ENCODE measurements around the gene CRB1. TPM values are rescaled to one million over a fixed set of nuclear protein-coding genes. Genes with fewer than 3 reads are reported as not detected.
"Not testable (repeated sequence)": the region's sequence is repeated elsewhere in the genome, so short reads cannot be mapped to it uniquely, and the experiment has no call there.

CRB1 gene
- total and polyA plus RNA-seq, 3 experiments from 2014 or later = 0.05 to 0.26 TPM; not detected in 1

- Mint-ChIP-seq H3K4me3 (no peak overlapping the region), H3K4me1 (no peaks in the 10 kb centered on the region), H3K9me3 (no peaks in the 10 kb centered on the region), H3K27me3 (peaks cover 3 to 7% of the 10 kb centered on the region in 2 donors), H3K36me3 (no peaks in the 10 kb centered on the region), H3K27ac (no peak overlapping the region)
- Histone ChIP-seq H3K36me3 (ENCODE audit: insufficient read depth, low read length) (no peaks in the 10 kb centered on the region), H3K27me3 (ENCODE audit: insufficient read depth, low read length, poor library complexity, severe bottlenecking) (no peaks in the 10 kb centered on the region), H3K4me3 (ENCODE audit: low read length) (no peak overlapping the region), H3K4me1 (ENCODE audit: insufficient read depth, low read length) (no peaks in the 10 kb centered on the region), H3K27ac (ENCODE audit: low read depth, low read length) (no peak overlapping the region), H3K9me3 (ENCODE audit: low read length) (no peaks in the 10 kb centered on the region)
- no peak for DNase-seq
- POLR2A ChIA-PET = no interaction called here
- CTCF ChIA-PET = interaction anchor here (1.2 kb wide), 1 partner anchor 9 kb away, joined by 3 read pairs; no protein-coding TSS in a partner anchor
These were observed 203.4 kb downstream of the CRB1 start for GRCh38 chr1:197471248-197471985.

- Histone ChIP-seq H3K27ac (ENCODE audit: low read depth, low read length) (no peak overlapping the region), H3K27me3 (ENCODE audit: insufficient read depth, low read length, poor library complexity, severe bottlenecking) (no peaks in the 10 kb centered on the region), H3K4me1 (ENCODE audit: insufficient read depth, low read length) (no peaks in the 10 kb centered on the region), H3K9me3 (ENCODE audit: low read length) (no peaks in the 10 kb centered on the region), H3K4me3 (ENCODE audit: low read length) (no peak overlapping the region), H3K36me3 (ENCODE audit: insufficient read depth, low read length) (no peaks in the 10 kb centered on the region)
- Mint-ChIP-seq H3K4me3 (no peak overlapping the region), H3K27ac (no peak overlapping the region), H3K4me1 (no peaks in the 10 kb centered on the region), H3K9me3 (no peaks in the 10 kb centered on the region), H3K27me3 (peaks cover 3 to 8% of the 10 kb centered on the region in 2 donors), H3K36me3 (no peaks in the 10 kb centered on the region)
- ChIA-PET CTCF (no interaction called here), POLR2A (no interaction called here)
- DNase-seq = no peak
These were observed 204.1 kb downstream of the CRB1 start for GRCh38 chr1:197472141-197472540.

- POLR2A ChIA-PET = no interaction called here
- Mint-ChIP-seq H3K27me3 (peaks cover 0 to 29% of the 10 kb centered on the region in 2 donors), H3K27ac (no peak overlapping the region), H3K4me1 (peaks cover 9 to 13% (median 13%) of the 10 kb centered on the region in 3 donors), H3K9me3 (no peaks in the 10 kb centered on the region), H3K36me3 (no peaks in the 10 kb centered on the region), H3K4me3 (no peak overlapping the region)
- no peak overlapping the region for H3K27ac ChIP-seq (ENCODE audit: low read depth, low read length)
- CTCF ChIA-PET = no interaction called here
- no peaks in the 10 kb centered on the region for H3K9me3 ChIP-seq (ENCODE audit: low read length)
- H3K36me3 ChIP-seq (ENCODE audit: insufficient read depth, low read length) = no peaks in the 10 kb centered on the region
- peaks cover 6% of the 10 kb centered on the region for H3K4me1 ChIP-seq (ENCODE audit: insufficient read depth, low read length)
- DNase-seq = no peak
- no peaks in the 10 kb centered on the region for H3K27me3 ChIP-seq (ENCODE audit: insufficient read depth, low read length, poor library complexity, severe bottlenecking)
- no peak overlapping the region for H3K4me3 ChIP-seq (ENCODE audit: low read length)
These were observed 212.4 kb downstream of the CRB1 start for GRCh38 chr1:197480446-197480845.

DNA sequence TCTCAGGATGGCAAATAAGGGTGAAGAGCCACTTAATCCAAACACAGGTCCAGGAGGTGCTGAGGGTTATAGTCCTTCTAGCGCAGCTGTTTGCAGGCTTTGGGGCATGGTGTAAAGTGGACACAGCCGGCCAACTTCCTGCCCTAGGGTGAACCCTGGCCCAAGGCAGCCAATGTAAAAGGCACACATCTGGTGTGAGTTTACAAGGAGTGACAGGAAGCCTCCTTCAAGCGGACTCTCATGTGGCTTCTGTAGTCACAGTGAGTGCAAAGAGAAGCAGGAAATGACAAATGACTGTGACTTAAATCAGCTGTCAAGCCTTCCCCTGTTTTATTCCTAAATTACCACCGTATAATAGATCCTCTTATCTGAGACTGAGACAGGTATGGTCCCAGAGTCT is 213.0 kb downstream of the CRB1 start:
- Histone ChIP-seq H3K4me1 (ENCODE audit: insufficient read depth, low read length) (peaks cover 6% of the 10 kb centered on the region), H3K4me3 (ENCODE audit: low read length) (no peak overlapping the region), H3K27ac (ENCODE audit: low read depth, low read length) (no peak overlapping the region), H3K27me3 (ENCODE audit: insufficient read depth, low read length, poor library complexity, severe bottlenecking) (no peaks in the 10 kb centered on the region), H3K9me3 (ENCODE audit: low read length) (no peaks in the 10 kb centered on the region), H3K36me3 (ENCODE audit: insufficient read depth, low read length) (no peaks in the 10 kb centered on the region)
- peak in 1 of 5 donors; percentile 27 for DNase-seq
- Mint-ChIP-seq H3K27me3 (peaks cover 0 to 35% of the 10 kb centered on the region in 2 donors), H3K27ac (no peak overlapping the region), H3K36me3 (no peaks in the 10 kb centered on the region), H3K9me3 (no peaks in the 10 kb centered on the region), H3K4me3 (no peak overlapping the region), H3K4me1 (peaks cover 9 to 13% (median 13%) of the 10 kb centered on the region in 3 donors)
- CTCF ChIA-PET = no interaction called here
- POLR2A ChIA-PET = no interaction called here

DNA sequence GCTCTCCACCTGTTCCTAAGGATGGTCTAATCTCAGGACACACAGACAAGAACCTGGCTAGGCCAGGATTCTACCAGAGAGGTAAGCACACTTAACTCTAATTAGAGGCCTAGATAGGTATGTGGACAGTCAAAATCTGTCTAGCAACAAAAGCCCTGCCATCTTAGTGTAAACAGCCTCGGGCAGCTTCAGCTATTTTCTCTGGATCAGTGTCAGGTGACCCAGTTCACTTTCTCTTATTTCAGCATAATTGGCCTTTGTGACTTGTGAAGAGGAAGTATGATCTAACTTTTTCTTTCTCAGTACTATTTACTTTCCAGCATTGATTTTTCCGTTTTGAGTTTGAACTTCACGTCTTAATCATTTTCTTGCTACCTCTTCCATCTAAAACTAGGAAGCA is 217.7 kb downstream of the CRB1 start:
- Mint-ChIP-seq H3K9me3 (no peaks in the 10 kb centered on the region), H3K36me3 (no peaks in the 10 kb centered on the region), H3K4me3 (no peak overlapping the region), H3K4me1 (peaks cover 9 to 13% (median 13%) of the 10 kb centered on the region in 3 donors), H3K27me3 (peaks cover 3 to 41% of the 10 kb centered on the region in 2 donors), H3K27ac (no peak overlapping the region)
- Histone ChIP-seq H3K27me3 (ENCODE audit: insufficient read depth, low read length, poor library complexity, severe bottlenecking) (no peaks in the 10 kb centered on the region), H3K4me3 (ENCODE audit: low read length) (no peak overlapping the region), H3K4me1 (ENCODE audit: insufficient read depth, low read length) (peaks cover 6% of the 10 kb centered on the region), H3K36me3 (ENCODE audit: insufficient read depth, low read length) (no peaks in the 10 kb centered on the region), H3K27ac (ENCODE audit: low read depth, low read length) (no peak overlapping the region), H3K9me3 (ENCODE audit: low read length) (no peaks in the 10 kb centered on the region)
- ChIA-PET POLR2A (no interaction called here), CTCF (no interaction called here)
- no peak for DNase-seq

GRCh38 chr1:197486946-197487345 is 218.9 kb downstream of the CRB1 start:
- Histone ChIP-seq H3K4me1 (ENCODE audit: insufficient read depth, low read length) (no peaks in the 10 kb centered on the region), H3K27ac (ENCODE audit: low read depth, low read length) (no peak overlapping the region), H3K9me3 (ENCODE audit: low read length) (no peaks in the 10 kb centered on the region), H3K36me3 (ENCODE audit: insufficient read depth, low read length) (no peaks in the 10 kb centered on the region), H3K27me3 (ENCODE audit: insufficient read depth, low read length, poor library complexity, severe bottlenecking) (no peaks in the 10 kb centered on the region), H3K4me3 (ENCODE audit: low read length) (no peak overlapping the region)
- CTCF ChIA-PET = no interaction called here
- peaks cover 8 to 51% of the 10 kb centered on the region in 2 donors for H3K27me3 Mint-ChIP-seq
- no peaks in the 10 kb centered on the region for H3K36me3 Mint-ChIP-seq
- H3K9me3 Mint-ChIP-seq = no peaks in the 10 kb centered on the region
- POLR2A ChIA-PET = no interaction called here
- H3K4me1 Mint-ChIP-seq = peaks cover under 1 to 2% (median 2%) of the 10 kb centered on the region in 3 donors
- H3K27ac Mint-ChIP-seq = no peak overlapping the region
- DNase-seq = no peak
- no peak overlapping the region for H3K4me3 Mint-ChIP-seq

DNA sequence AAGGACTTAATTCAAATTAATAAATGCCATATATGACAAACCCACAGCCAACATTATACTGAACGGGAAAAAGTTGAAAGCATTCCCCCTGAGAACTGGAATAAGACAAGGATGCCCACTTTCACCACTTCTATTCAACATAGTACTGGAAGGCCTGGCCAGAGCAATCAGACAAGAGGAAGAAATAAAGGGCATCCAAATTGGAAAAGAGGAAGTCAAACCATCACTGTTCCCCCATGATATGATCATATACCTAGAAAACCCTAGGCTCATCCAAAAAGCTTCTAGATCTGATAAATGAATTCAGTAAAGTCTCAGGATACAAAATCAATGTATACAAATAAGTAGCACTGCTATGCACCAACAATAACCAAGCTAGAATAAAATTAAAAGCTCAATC is 223.5 kb downstream of the CRB1 start:
- H3K27me3 ChIP-seq (ENCODE audit: insufficient read depth, low read length, poor library complexity, severe bottlenecking); CTCF ChIA-PET; H3K4me1 ChIP-seq (ENCODE audit: insufficient read depth, low read length); DNase-seq; H3K9me3 Mint-ChIP-seq; H3K4me3 Mint-ChIP-seq; H3K27ac Mint-ChIP-seq; H3K36me3 Mint-ChIP-seq; H3K4me3 ChIP-seq (ENCODE audit: low read length); H3K27ac ChIP-seq (ENCODE audit: low read depth, low read length); POLR2A ChIA-PET; H3K36me3 ChIP-seq (ENCODE audit: insufficient read depth, low read length); H3K9me3 ChIP-seq (ENCODE audit: low read length); H3K4me1 Mint-ChIP-seq: not testable (repeated sequence)
- peaks cover 9 to 34% of the 10 kb centered on the region in 2 donors for H3K27me3 Mint-ChIP-seq

DNA sequence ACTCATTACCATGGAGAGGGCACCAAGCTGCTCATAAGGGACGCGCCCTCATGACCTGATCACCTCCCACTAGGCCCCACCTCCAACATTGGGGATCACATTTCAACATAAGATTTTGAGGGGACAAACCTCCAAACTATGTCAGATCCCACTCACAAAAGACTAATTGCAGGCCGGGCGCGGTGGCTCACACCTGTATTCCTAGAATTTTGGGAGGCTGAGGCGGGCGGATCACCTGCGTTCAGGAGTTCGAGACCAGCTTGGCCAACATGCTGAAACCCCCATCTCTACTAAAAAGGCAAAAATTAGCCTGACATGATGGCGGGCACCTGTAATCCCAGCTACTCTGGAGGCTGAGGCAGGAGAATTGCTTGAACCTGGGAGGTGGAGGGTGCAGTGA is 228.7 kb downstream of the CRB1 start:
- Mint-ChIP-seq H3K4me1 (no peaks in the 10 kb centered on the region), H3K36me3 (peaks cover 0 to 2% (median 0%) of the 10 kb centered on the region in 3 donors), H3K4me3 (no peak overlapping the region), H3K27ac (no peak overlapping the region), H3K9me3 (no peaks in the 10 kb centered on the region), H3K27me3 (peaks cover under 1 to 4% of the 10 kb centered on the region in 2 donors)
- POLR2A ChIA-PET = no interaction called here
- Histone ChIP-seq H3K4me1 (ENCODE audit: insufficient read depth, low read length) (no peaks in the 10 kb centered on the region), H3K36me3 (ENCODE audit: insufficient read depth, low read length) (no peaks in the 10 kb centered on the region), H3K9me3 (ENCODE audit: low read length) (no peaks in the 10 kb centered on the region), H3K27me3 (ENCODE audit: insufficient read depth, low read length, poor library complexity, severe bottlenecking) (no peaks in the 10 kb centered on the region), H3K4me3 (ENCODE audit: low read length) (no peak overlapping the region), H3K27ac (ENCODE audit: low read depth, low read length) (no peak overlapping the region)
- CTCF ChIA-PET = no interaction called here
- no peak for DNase-seq

All from CD8-positive, alpha-beta memory T cell (primary cell).